ENCODE results near the gene CACNA1C.
"Not testable (repeated sequence)": the region's sequence is repeated elsewhere in the genome, so short reads cannot be mapped to it uniquely, and the experiment has no call there.

Gene CACNA1C

DNA sequence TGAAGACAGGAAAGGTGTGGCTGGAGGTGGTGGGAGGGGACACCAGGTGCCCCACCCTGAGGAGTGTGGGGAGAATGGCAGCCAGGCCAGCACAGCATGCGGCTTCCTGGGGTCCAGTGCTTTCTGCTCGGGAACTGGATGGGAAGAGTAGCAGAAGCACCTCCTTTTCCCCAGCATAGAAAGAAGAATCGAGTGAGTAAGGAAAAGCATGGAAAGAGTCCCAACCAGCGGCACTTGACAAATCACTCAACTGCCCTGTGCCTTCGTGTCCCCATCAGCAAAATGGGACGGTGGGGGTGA, 631.2 kb downstream of the CACNA1C start:
- not testable (repeated sequence) for DNase-seq

DNA sequence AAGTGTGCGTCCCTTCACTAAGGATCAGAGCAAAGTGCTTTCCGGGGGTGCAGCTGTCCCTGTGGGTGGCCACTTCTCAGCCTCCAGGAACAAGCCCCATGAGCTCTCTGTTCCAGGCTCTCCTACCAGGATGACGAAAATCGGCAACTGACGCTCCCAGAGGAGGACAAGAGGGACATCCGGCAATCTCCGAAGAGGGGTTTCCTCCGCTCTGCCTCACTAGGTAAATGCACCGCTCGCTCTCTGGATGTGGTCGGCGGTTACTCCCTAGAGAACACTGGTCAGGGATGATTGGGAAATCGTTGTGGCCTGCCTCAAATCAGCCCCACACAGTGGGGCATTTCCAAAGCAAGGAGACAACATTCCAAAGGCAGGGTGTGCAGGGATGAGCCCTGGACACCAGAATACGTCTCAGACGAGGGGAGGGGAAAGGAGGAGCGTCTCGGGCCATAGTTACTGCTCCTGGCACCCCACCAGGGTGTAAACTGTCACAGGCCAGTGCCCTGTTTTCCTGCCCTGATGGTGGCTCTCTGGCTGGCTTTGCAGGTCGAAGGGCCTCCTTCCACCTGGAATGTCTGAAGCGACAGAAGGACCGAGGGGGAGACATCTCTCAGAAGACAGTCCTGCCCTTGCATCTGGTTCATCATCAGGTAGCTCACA, 633.0 kb downstream of the CACNA1C start:
- not testable (repeated sequence) for DNase-seq

DNA sequence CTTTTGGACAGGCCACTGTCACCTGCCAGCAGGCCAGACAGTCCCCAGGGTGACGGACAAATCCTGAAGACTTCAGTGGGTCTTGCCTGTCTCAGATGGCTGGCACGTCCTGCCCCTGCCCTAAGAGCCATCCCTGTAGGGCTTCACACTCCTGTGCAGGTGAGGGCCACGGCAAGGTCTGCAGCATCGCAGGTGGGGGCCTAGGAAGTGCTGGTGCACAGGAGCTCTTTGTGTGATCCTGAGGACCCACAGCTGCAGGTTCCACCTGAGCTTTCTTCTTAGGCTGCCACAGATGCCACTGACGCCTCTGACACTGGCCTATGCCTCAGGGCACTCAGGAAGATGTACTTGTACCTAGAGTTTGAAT, 633.5 kb downstream of the CACNA1C start:
- DNase-seq, result no peak

DNA sequence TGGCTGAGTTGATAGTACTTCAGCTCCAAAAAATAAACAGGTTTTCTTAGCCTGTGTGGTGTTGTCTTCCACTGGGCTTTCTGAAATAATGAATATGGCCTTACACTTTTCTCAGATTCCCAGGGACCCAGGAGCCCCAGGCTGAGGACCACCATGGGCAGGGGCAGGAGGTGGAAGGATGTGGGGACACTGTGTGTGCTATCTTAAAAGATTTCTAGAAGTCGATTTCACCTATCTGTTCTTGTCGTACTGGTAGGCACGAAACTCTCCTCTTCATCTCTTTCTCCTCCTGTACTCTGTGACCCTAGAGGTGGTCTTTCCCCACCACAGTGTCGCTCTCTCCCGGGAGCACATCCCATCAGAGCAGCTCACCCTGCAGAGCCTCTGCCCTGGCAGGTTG, 634.3 kb downstream of the CACNA1C start:
- DNase-seq, result no peak

DNA sequence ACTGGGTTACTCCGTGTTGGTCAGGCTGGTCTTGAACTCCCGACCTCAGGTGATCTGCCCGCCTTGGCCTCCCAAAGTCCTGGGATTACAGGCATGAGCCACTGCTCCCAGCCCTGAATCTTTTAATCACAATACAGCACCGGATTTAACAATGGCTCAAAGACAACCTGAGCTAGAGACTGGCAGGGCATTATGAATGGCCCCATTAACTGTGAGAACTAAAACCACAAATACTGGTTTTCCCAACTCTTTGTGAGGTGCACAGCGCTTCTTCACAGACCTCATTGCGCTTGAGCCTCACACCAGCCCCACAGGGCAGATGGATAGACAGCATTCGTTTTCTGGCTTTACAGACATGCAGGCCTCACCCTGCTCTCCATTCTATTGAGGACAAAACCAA, 634.9 kb downstream of the CACNA1C start:
- no peak for DNase-seq

DNA sequence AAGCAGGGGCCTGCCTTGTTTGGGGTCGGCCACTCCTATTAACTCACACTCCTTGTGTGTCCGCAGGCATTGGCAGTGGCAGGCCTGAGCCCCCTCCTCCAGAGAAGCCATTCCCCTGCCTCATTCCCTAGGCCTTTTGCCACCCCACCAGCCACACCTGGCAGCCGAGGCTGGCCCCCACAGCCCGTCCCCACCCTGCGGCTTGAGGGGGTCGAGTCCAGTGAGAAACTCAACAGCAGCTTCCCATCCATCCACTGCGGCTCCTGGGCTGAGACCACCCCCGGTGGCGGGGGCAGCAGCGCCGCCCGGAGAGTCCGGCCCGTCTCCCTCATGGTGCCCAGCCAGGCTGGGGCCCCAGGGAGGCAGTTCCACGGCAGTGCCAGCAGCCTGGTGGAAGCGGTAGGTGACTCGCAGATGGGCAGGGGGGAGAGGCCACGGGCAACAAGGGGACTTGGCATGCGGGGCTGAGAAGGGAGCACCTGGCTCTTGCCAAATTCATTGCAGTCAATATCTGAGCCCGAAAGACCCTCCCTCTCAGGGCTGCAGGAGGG, 635.7 kb downstream of the CACNA1C start:
- no peak for DNase-seq

DNA sequence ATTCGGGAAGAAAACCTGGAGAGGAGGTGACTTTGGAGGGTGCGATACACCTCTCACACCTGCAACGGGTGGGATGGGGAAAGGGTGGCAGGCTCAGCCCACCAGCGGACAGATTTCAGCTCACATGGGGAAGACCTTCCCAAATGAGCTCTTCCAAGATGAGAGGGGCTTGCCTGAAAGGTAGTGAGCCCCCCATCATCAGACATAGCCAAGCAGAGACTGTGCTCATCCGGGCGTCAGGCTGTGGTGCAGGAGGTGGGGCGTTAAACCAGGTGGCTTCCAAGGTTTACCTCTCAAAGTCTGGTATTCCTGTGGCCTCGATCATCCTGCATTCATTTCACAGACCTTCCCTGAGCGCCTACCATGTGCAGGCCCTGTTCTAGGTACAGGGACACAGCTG, 636.6 kb downstream of the CACNA1C start:
- DNase-seq, result no peak

DNA sequence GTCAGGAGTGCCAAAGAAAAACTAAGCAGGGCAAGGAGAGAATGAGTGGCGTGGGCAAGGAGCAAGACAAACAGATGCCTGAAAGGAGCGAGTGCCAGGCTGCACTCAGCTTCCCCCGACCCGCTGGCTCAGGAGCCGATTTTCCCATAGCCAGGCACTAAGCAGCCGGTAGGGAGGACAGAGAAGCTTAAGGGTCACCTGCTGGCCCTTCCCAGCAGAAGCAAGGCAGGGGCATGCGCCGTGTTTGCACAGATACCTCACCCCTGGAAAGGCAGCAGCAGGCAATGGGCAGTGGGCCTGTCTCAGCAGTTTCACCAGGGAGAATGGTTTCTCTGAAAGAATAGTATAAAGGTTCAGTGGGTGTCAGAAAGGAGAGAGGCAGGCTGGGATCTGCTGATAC, 637.1 kb downstream of the CACNA1C start:
- no peak for DNase-seq

DNA sequence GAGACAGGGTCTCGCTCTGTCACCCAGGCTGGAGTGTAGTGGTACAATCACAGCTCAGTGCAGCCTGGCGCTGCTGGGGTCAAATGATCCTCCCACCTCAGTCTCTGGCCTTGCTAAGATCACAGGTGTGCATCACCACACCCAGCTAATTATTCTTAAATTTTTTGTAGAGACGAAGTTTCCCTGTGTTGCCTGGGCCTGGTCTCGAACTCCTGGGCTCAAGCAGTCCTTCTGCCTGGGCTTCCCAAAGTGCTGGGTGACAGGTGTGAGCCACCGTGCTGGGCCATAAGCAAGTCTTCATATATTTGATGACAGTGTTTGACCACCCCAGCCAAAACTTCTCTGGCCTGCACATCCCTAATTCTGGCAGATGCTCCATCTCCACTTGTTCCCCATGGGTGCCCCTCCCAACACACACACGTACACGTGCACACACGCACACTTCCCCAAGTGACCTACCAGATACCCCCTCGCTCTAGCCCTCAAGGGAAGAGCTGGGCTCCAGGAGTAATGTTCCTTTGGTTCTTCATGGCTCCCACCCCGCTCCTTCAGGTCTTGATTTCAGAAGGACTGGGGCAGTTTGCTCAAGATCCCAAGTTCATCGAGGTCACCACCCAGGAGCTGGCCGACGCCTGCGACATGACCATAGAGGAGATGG, 637.7 kb downstream of the CACNA1C start:
- no peak for DNase-seq

DNA sequence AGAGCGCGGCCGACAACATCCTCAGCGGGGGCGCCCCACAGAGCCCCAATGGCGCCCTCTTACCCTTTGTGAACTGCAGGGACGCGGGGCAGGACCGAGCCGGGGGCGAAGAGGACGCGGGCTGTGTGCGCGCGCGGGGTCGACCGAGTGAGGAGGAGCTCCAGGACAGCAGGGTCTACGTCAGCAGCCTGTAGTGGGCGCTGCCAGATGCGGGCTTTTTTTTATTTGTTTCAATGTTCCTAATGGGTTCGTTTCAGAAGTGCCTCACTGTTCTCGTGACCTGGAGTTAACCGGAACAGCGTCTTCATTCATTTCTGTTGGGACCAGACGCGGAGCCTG, 638.2 kb downstream of the CACNA1C start:
- no peak for DNase-seq

DNA sequence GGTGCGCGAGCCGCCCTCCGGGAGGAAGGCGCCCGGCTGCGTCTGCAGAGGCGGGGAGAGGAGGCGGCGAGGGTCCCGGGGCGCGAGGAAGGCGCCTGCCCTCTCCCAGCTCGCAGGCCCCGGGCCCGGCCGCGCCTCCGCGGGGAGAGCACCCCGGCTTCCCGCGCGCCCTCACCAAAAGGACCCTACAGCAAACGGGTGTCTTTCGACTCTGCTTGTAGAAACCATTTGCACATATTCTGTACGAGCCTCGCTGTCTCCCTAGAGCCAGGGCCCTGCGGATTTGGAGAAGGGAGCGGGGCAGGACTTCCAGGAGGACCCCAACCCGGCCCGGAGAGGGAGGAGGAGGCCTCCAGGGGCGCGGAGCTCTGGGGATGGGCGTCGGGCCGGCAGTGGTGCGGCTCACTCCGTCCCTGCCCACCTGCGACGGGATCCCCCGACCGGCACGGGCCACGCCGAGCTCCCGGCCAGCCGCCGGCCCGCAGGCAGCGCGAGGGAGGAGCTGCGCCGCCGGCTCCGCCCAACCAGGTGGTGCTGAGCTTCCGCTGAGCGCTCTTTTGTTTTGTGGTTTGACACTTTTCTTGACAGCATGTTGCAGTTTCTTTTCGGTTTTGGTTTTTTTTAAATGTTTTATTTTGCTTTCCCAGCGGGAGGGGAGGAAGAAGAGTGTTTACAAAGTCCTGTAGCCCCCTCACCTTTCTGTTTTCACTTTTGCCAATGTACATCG, 638.7 kb downstream of the CACNA1C start:
- peak; percentile 22 for DNase-seq

DNA sequence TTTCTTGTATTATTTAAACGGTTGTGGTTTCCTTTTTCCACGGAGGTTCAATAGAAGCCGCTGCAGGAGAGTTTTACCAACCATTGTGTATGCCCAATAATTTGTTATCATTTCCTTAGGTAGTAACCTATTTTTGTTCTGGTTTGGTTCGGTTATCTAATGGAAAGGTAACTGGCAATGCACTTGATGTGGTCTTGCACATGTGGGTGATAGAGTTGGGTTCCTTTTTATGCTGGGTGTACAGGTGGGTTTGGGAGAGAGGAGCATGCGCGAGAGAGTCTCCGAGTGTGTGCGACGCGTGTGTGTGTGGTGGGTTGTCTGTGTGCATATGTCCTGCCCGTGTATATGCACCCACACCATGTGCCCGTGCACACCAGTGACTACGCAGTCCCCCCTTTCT, 639.3 kb downstream of the CACNA1C start:
- no peak for DNase-seq

DNA sequence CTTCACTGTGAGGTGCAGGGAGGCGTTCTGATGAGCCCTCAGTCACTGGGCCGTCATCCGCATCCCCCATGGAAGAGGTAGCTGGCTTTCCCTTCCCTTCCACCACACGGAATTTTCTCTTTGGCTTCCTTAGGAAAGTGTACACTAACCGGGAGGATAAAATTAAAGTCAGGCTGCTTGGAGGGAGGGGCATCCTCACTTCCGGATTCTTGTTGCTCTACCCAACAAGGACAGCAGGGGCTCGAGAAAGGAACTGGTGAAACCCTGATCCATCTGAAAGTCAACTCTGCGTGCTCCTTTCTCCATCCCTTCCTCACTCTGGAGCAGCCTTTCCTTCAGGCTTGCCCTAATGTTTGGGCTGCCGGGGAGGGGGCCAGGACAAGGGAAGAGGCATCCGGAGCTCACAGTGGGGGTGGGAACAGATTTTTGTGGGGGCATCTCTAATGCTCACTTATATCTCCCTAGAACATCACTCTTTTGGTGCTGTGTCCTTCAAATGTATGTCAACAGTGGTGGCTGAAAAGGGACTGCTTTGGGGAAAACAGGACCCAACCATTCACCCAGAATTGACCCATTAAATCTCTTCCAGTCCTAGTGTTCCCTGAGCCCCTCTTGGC, 640.6 kb downstream of the CACNA1C start:
- DNase-seq, result no peak

DNA sequence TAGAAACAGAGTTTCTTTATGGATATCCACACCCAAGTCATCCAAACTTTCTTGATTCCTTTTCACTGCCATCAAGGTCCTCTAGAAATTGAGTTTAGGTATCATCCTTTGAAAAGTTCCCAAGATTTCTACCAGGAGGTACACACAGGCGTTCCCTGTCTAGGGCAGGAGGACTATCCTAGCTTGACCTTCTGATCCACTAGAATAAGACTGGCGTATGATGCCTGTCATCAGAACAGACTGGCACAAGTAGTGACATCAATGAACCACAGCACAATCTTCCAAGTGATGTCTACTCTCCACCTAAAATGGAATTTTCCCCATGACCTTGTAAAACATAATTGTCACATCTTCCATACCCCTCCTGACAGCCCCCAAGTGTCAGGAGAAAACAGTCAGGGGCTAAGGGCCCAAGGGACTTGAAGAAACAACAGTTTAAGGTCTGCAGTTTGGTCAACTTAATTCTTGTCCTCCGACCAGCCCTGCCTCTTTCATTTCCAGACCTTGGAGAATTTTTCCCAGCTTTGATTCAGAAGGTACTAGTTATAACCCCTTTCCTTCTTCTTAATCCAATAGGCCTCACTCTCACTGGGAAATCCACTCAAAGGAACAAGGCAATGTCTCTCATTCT, 641.3 kb downstream of the CACNA1C start:
- DNase-seq, result no peak

DNA sequence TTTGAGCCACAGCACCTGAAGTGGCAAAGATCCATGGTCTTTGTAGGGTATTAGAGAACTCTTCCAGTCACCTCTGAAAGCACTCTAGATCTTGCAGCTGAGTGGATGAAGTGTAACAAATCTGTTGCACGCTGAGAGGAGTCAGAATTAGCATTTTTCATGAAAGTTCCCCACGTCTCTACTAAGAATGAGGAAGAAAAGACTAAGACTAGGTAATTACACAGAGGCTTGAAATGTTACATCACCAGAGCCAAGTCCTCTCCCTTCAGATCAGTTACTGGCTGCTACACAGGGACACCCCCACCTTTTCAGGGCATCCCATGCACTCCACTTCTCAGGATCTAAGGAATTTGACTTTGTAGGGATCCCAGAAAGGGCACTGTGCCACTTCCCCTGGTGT, 643.3 kb downstream of the CACNA1C start:
- DNase-seq, result no peak

DNA sequence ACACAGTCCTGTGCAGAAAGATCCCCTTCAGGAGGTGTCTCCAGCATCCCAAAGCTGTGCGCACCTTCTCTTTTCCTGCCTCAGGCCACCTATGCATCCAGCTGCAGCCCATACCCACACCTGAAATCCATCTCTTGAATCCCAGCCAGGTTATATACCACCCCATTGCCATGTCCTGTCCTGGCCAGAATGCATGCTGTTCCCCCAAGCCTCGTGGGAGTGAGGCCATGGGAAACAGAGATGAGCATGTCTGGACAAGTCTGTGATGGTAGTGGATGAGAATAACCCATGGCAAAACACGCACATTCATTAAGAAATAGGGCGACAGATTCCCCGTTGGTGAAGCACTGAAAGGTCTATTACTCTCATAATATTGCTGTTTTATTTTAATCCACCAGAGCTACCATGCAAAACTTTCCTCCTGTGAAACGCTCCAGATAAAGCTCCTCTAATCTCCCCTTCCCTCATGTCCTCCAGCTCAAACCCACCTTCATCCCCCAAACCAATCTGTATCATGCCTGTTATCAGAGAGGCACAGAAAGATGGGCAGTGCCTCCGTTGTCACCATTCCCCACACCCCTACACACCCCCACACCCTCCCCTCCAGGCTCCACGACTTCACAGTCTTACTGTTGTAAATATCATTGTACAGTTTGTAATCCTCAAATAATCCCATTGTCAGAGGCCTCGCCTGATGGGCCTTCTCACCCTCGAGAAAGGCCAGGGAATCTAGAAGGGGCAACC, 644.4 kb downstream of the CACNA1C start:
- no peak for DNase-seq

DNA sequence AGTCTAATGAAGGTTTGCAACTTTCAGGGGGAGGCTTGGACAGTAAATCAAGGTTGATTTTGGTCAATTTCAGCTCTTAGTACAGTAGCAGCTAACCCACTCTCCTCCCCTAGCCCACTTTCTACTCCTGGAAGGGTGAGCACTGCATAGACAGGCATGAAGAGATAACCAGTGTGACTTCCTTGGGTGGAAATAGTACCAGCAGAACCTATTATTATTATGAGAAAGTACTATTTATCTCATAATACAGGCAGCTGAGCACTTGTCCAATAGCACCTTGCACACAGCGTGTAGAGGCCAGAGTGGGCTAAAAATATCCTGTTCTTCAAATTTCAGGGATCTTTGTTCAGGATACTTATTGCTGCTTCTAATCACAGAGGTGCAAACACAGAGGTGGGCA, 645.8 kb downstream of the CACNA1C start:
- DNase-seq, result no peak

DNA sequence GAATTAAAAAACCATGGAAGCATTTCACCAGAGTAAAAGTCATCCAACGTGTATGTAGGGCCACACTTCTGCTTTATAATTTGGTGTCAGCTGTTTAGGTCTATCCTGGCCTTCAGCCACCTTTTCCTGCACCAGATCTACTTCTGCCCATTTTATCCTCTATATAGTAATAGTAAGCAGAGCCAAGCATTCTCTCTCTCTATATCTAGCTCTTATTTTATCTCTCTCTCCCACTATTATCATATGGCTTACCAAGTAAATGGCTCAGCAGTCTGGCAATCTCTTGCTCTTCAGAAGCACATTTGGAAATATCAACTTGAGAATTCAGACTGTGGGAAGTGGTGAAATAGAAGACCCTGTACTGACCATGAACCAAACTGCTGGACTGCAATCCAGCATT, 657.9 kb downstream of the CACNA1C start:
- DNase-seq, result no peak

DNA sequence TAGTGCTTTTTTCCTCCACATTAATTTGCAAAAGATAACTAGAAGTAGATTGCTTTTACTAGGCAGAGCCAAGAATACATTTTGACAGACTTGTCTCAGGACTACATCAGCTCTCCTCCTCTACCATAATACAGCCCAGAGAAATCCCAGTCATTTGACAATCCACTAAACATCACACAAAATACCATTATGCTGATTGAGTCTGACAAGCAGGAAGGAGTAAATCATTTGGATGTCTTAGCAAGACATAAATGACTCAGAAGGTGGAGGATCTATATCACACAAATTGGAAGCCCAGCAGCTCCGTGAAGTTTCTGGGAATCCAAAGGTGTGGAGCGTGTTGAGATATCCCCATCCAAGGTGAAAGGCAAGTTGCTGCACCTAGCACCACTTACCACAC, 666.6 kb downstream of the CACNA1C start:
- DNase-seq, result no peak

DNA sequence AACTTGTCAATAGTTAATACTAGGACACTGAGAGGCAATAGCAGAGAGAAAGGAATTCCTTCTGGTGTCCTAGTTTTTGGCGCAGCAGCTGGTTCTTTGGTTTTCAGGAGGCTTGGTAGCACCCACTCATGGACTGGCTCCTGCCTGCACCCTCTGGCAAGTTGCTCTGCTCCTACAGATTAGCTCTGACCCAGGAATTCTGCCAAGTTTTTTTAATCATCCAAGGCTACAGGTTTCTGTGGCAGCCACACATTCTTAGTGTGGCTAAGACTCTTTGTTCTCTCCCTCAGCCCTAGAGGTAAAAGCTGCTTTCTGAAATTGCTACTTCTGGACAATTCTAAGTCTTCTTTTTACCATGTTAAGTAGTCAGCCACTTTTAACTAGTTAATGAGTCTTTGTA, 670.0 kb downstream of the CACNA1C start:
- DNase-seq, result no peak

DNA sequence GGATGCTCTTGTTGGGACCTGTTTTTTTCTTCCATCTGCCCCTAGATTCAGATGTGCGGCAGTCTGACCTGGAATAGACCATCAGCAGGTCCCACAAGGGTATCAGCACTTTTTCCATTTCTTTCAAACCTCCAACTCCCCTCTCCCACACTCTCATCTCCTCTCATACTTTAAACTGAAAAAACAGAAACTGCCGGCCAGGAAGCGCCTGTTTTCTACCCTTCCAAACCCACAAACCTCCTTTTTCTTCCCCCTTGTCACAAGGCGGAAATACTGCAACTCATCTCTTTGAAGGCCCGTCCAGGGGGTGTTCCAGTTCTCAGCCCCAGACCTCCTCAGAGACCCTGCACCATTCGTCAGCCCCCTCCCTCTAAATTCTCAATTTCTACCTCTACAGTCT, 679.5 kb downstream of the CACNA1C start:
- no peak for DNase-seq

DNA sequence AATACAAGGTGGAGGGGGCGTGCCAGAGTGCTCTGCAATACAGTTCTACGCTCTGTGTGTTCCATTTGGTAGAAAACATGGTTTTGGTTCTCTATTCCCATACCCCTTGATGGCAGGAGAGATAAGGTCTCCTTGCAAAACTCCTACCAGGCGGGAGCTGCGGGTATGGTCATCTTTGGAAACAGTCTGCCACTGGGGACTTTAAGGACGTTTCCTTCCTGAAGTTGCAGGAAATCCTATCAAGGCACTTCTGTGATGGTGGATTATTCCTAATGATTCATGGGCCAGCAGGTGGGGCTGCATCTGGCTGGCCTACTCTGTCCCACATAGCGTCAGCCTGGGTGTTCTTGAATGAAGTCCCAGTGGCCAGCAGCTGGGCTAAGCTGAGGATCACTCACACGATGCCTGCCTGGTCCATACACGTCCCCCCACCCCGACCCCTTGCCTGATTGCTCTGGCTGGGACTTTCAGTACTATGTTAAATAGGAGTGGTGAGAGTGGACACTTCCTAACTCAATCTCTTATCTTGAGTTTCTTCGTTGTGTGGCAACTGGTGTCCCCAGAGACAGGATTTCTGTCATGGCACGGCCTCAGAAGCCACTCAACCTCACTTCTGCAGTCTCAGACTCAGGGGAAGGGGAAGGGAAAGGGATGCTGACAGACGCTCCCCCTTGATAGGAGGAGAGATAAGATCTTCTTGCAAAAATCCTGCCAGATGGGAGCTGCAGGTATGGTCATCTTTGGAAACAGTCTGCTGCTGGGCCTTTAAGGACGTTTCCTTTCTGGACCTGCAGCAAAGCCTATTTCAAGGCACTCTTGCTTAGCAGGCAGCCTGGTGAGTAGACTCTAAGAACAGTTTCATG, 680.9 kb downstream of the CACNA1C start:
- no peak for DNase-seq
